IMR-90 (cell line): ENCODE data around the gene AUTS2. TPM values are rescaled to one million over a fixed set of nuclear protein-coding genes. Genes with fewer than 3 reads are reported as not detected.

Experiments used
- ATAC-seq: fragments of 200-7000 bp; cut with Tn5 transposase; 2 replicates; pipeline ENCODE4 v1.9.1; 2020; ENCODE audit warnings: low read depth, mild to moderate bottlenecking, moderate library complexity
- BruUV-seq: library from RNA; stranded (reverse); fragments of 400-500 nt; replicated peaks from 2 replicates; lab custom pipeline; 2021; lab: Mats Ljungman, UMichigan
- CTCF ChIA-PET: fragments of 300-600 bp; formaldehyde crosslinking; extraction: SDS; loops from one replicate; lab custom pipeline; 2021; ENCODE audit warnings: antibody characterized with exemption; lab: Yijun Ruan, JAX
- POLR2A ChIA-PET: fragments of 300-600 bp; sonication (Branson Sonifier 250); formaldehyde crosslinking; loops from one replicate; lab custom pipeline; 2022; ENCODE audit warnings: antibody characterized with exemption; ENCODE audit not compliant: unreplicated experiment; lab: Charles Lee
- DNase-seq: peaks from one replicate; pipeline ENCODE4 v3.0.0; 2013
- H2AFZ ChIP-seq: replicated peaks from 2 replicates; pipeline ENCODE3; 2013; ENCODE audit warnings: low read length, mild to moderate bottlenecking; ENCODE audit not compliant: poor library complexity
- H2AK5ac ChIP-seq: 2 replicates; pipeline ENCODE4 v1.6.1; 2013; ENCODE audit warnings: low read depth, low read length, inconsistent platforms
- H2AK9ac ChIP-seq: replicated peaks from 2 replicates; pipeline ENCODE3; 2013; ENCODE audit warnings: mild to moderate bottlenecking, low read depth, low read length, moderate library complexity; ENCODE audit not compliant: poor library complexity
- H2BK120ac ChIP-seq: 2 replicates; pipeline ENCODE4 v1.6.1; 2013; ENCODE audit warnings: low read depth, low read length, inconsistent platforms
- H2BK15ac ChIP-seq: 3 replicates; pipeline ENCODE4 v1.6.1; 2013; ENCODE audit warnings: low read depth, low read length, inconsistent platforms
- H2BK20ac ChIP-seq: 2 replicates; pipeline ENCODE4 v1.6.1; 2013; ENCODE audit warnings: low read depth, mild to moderate bottlenecking, inconsistent platforms, low read length, moderate library complexity
- H2BK5ac ChIP-seq: 2 replicates; pipeline ENCODE4 v1.6.1; 2013; ENCODE audit warnings: mild to moderate bottlenecking, low read depth, low read length, inconsistent platforms; ENCODE audit not compliant: poor library complexity, severe bottlenecking
- H3K14ac ChIP-seq: replicated peaks from 2 replicates; pipeline ENCODE4 v1.6.1; 2013; ENCODE audit warnings: low read depth, low read length, inconsistent platforms
- H3K18ac ChIP-seq: 2 replicates; pipeline ENCODE4 v1.6.1; 2013; ENCODE audit warnings: low read depth, low read length, control low read depth
- H3K23ac ChIP-seq: 2 replicates; pipeline ENCODE4 v1.6.1; 2013; ENCODE audit warnings: low read depth, low read length, inconsistent platforms
- H3K27ac ChIP-seq: 2 replicates; pipeline ENCODE4 v1.5.1; 2013; ENCODE audit warnings: mild to moderate bottlenecking, control low read depth, low read length; ENCODE audit not compliant: insufficient read depth
- H3K27me3 ChIP-seq: 2 replicates; pipeline ENCODE4 v1.6.1; 2013; ENCODE audit warnings: low read length; ENCODE audit not compliant: control insufficient read depth, insufficient read depth
- H3K36me3 ChIP-seq: 2 replicates; pipeline ENCODE4 v1.6.1; 2013; ENCODE audit warnings: low read length, mixed read lengths; ENCODE audit not compliant: control insufficient read depth, insufficient read depth
- H3K4ac ChIP-seq: 2 replicates; pipeline ENCODE4 v1.6.1; 2013; ENCODE audit warnings: low read depth, low read length, inconsistent platforms
- H3K4me1 ChIP-seq: 2 replicates; pipeline ENCODE4 v1.6.1; 2013; ENCODE audit warnings: low read length, mixed read lengths; ENCODE audit not compliant: control insufficient read depth, insufficient read depth
- H3K4me2 ChIP-seq: 2 replicates; pipeline ENCODE4 v1.6.1; 2013; ENCODE audit warnings: low read depth, mild to moderate bottlenecking, control low read depth, low read length, moderate library complexity
- H3K4me3 ChIP-seq: 2 replicates; pipeline ENCODE4 v1.5.1; 2013; ENCODE audit warnings: low read depth, mild to moderate bottlenecking, control low read depth, low read length, moderate library complexity; ENCODE audit not compliant: insufficient read depth
- H3K56ac ChIP-seq: 2 replicates; pipeline ENCODE4 v1.6.1; 2013; ENCODE audit warnings: low read length, inconsistent platforms; ENCODE audit not compliant: insufficient read depth; ENCODE audit errors: extremely low read depth
- H3K79me1 ChIP-seq, 2 experiments: 2 replicates each; pipeline ENCODE4 v1.6.1; 2013; ENCODE audit warnings: low read length in 2 of 2, inconsistent platforms in 1 of 2, low read depth in 1 of 2
- H3K9ac ChIP-seq: 2 replicates; pipeline ENCODE4 v1.6.1; 2013; ENCODE audit warnings: low read depth, low read length, control low read depth
- H3K9me1 ChIP-seq: 2 replicates; pipeline ENCODE4 v1.6.1; 2013; ENCODE audit warnings: low read length, inconsistent platforms; ENCODE audit not compliant: insufficient read depth
- H3K9me3 ChIP-seq: 2 replicates; pipeline ENCODE4 v1.6.1; 2013; ENCODE audit warnings: low read length; ENCODE audit not compliant: control insufficient read depth, insufficient read depth
- H4K20me1 ChIP-seq: 2 replicates; pipeline ENCODE4 v1.6.1; 2013; ENCODE audit warnings: low read length, inconsistent platforms; ENCODE audit not compliant: insufficient read depth
- H4K5ac ChIP-seq: 2 replicates; pipeline ENCODE4 v1.6.1; 2013; ENCODE audit warnings: mild to moderate bottlenecking, low read depth, low read length, control low read depth
- H4K8ac ChIP-seq, 2 experiments: 2 replicates each; pipeline ENCODE4 v1.6.1; 2013; ENCODE audit warnings: low read depth in 2 of 2, low read length in 2 of 2, control low read depth in 1 of 2, inconsistent platforms in 1 of 2
- H4K91ac ChIP-seq: 2 replicates; pipeline ENCODE4 v1.6.1; 2013; ENCODE audit warnings: low read depth, low read length, inconsistent platforms; ENCODE audit not compliant: insufficient read depth
- CEBPB ChIP-seq: IDR thresholded peaks from 2 replicates; pipeline ENCODE4 v1.6.1; 2012; ENCODE audit warnings: low read depth, low read length, improper control_type of control experiment
- CTCF ChIP-seq: conservative IDR thresholded peaks from 2 replicates; pipeline ENCODE4 v1.5.1; 2012; ENCODE audit warnings: mild to moderate bottlenecking, low read depth, low read length, improper control_type of control experiment
- FOS ChIP-seq: fragments of 150-350 bp; IDR thresholded peaks from 2 replicates; pipeline ENCODE4 v1.6.1; 2016; ENCODE audit warnings: low read depth, low read length
- MAFK ChIP-seq: IDR thresholded peaks from 2 replicates; pipeline ENCODE4 v1.6.1; 2012; ENCODE audit warnings: low read depth, low read length, improper control_type of control experiment
- MAZ ChIP-seq: IDR thresholded peaks from 2 replicates; pipeline ENCODE4 v1.6.1; 2012; ENCODE audit warnings: low read depth, mild to moderate bottlenecking, low read length, improper control_type of control experiment, moderate library complexity, borderline replicate concordance
- MXI1 ChIP-seq: IDR thresholded peaks from 2 replicates; pipeline ENCODE4 v1.6.1; 2012; ENCODE audit warnings: low read depth, mild to moderate bottlenecking, low read length, moderate library complexity, borderline replicate concordance
- RAD21 ChIP-seq: IDR thresholded peaks from 2 replicates; pipeline ENCODE4 v1.6.1; 2012; ENCODE audit warnings: low read length, improper control_type of control experiment
- RCOR1 ChIP-seq: IDR thresholded peaks from 2 replicates; pipeline ENCODE4 v1.6.1; 2012; ENCODE audit warnings: mild to moderate bottlenecking, low read length, improper control_type of control experiment; ENCODE audit not compliant: insufficient replicate concordance
- SMC3 ChIP-seq: fragments of 150-350 bp; IDR thresholded peaks from 2 replicates; pipeline ENCODE4 v1.6.1; 2016; ENCODE audit warnings: low read depth, mild to moderate bottlenecking, antibody characterized with exemption, low read length, moderate library complexity
- WGBS, 2 experiments: methylation state at CpG; one replicate each; pipeline versions ENCODE4 v1.1.5 to v1.1.7; 2013; ENCODE audit warnings: missing lambda C conversion rate in 2 of 2; ENCODE audit not compliant: insufficient read length in 1 of 2; ENCODE audit errors: extremely low coverage in 2 of 2; 5-methylcytosine and 5-hydroxymethylcytosine counted together
- dilution Hi-C: fragments of 300-500 bp; cut with HindIII; formaldehyde crosslinking; loops from one replicate; pipeline ENCODE4 v1.14.3; 2018; ENCODE audit warnings: low sequenced_read_pairs; ENCODE audit not compliant: unreplicated experiment
- in situ Hi-C: fragments of 300-500 bp; cut with MboI; formaldehyde crosslinking; loops from 3 replicates; pipeline ENCODE4 v1.14.3; 2019; ENCODE audit warnings: low sequenced_read_pairs, inconsistent platforms, mixed read lengths
- intact Hi-C: fragments of 100-400 bp; cut with micrococcal nuclease; formaldehyde crosslinking; loops from 2 replicates; pipeline ENCODE4 v1.10.0; 2022
- polyA plus RNA-seq, 3 experiments: library from polyadenylated mRNA; depleted of rRNA; stranded (reverse); fragments of >200 nt; gene quantifications; 2 replicates each; pipeline ENCODE4 v1.2.3, GENCODE V29; 2012; ENCODE audit warnings: low replicate concordance in 1 of 3
- total RNA-seq: library from RNA; depleted of rRNA; stranded (reverse); fragments of >200 nt; gene quantifications from 2 replicates; pipeline ENCODE4 v1.2.3, GENCODE V29; 2012
- TF ChIP-seq, protein P1 (sequence below): fragments of 150-350 bp; IDR thresholded peaks from 2 replicates; pipeline ENCODE4 v1.6.1; 2017; ENCODE audit warnings: mild to moderate bottlenecking, antibody characterized with exemption, low read length, low read depth

Gene AUTS2
- total and polyA plus RNA-seq, 2 of the 4 experiments (the other 2 are of a cell fraction) = 0.90 to 3.0 TPM

DNA sequence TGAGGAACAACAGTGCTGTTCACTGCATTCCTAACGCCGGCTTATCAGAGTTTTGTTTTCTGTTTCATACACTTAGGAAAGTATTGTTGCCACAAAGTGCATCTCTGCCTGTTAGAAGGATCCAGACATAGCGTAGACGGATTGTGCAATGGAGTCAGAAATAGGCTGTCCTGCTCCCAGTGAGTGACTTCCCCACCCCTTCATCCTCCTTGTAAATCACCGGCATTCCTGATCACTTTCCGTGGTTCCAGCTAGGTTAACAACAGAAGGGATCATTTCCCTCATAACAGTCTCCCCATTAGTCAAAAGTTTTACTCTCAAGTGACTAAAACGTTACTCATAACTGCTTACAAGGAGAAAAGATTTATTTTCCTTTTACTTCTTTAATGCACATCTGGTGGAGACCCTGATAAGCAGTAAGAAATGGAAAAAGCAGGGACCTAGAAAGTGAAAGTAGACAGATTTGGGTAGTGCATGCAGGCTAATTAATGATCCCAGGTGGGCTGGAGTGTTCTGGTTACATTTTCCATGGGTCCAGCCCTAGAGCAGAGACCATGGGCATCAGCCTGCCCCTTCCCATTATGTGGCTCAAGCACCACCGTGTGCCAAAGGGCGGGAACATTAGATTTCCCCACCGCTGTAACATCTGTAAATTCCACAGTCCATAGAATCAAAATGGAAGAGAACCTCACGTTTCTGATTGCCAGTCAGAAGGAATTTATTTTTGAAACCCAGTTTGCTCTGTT is 1138.6 kb downstream of the AUTS2 start:
- H3K9me1 ChIP-seq = peaks cover 3% of the 10 kb centered on the region; the same call in 1 of the 2 replicates
- TF ChIP-seq CTCF (no peak), MXI1 (no peak), SMC3 (no peak), MAFK (peak; percentile 13; the same call in 1 of the 2 replicates), RAD21 (no peak), MAZ (no peak), CEBPB (peak; percentile 99), RCOR1 (peak; percentile 53), FOS (0 out of 2 replicates have a peak, but pooled peaks have one; percentile 23)
- TF ChIP-seq, protein P1, sequence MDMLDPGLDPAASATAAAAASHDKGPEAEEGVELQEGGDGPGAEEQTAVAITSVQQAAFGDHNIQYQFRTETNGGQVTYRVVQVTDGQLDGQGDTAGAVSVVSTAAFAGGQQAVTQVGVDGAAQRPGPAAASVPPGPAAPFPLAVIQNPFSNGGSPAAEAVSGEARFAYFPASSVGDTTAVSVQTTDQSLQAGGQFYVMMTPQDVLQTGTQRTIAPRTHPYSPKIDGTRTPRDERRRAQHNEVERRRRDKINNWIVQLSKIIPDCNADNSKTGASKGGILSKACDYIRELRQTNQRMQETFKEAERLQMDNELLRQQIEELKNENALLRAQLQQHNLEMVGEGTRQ = no peak
- no TSS peak for BruUV-seq
- no peak overlapping the region for H4K5ac ChIP-seq
- no peak overlapping the region; a peak in 1 of 4 replicates for H4K8ac ChIP-seq
- H2BK5ac ChIP-seq = no peak overlapping the region
- in situ Hi-C loops = no loop called here
- H3K4me3 ChIP-seq = peak overlapping the region; percentile 44
- dilution Hi-C loops = no loop called here
- peak overlapping the region; percentile 0; the same call in 1 of the 2 replicates for H3K9ac ChIP-seq
- H2AK5ac ChIP-seq = no peak overlapping the region
- peaks cover 6 to 23% of the 10 kb centered on the region in 2 experiments; a peak in 2 of 4 replicates for H3K79me1 ChIP-seq
- ChIA-PET POLR2A (no interaction called here), CTCF (no interaction called here)
- no peak overlapping the region for H2BK15ac ChIP-seq
- peaks cover 12% of the 10 kb centered on the region; the same call in 1 of the 2 replicates for H4K20me1 ChIP-seq
- H3K9me3 ChIP-seq = no peaks in the 10 kb centered on the region
- peak overlapping the region; percentile 23; the same call in 1 of the 2 replicates for H3K23ac ChIP-seq
- intact Hi-C loops = no loop called here
- DNase-seq = peak; percentile 89
- no peak overlapping the region for H4K91ac ChIP-seq
- WGBS, 2 experiments = 30% methylated on average over 2 of the region's 11 CpGs; no CpG with 5 or more reads in 1 of the 2 experiments
- no peak overlapping the region for H2BK120ac ChIP-seq
- no peak overlapping the region; the same call in 1 of the 2 replicates for H3K4ac ChIP-seq
- H3K4me2 ChIP-seq = peak overlapping the region; percentile 88
- no peak overlapping the region for H3K56ac ChIP-seq
- no peak overlapping the region for H2AK9ac ChIP-seq
- no peak overlapping the region for H3K18ac ChIP-seq
- no peaks in the 10 kb centered on the region for H3K36me3 ChIP-seq
- peak; percentile 73 for ATAC-seq
- H3K27me3 ChIP-seq = no peaks in the 10 kb centered on the region
- peak overlapping the region; percentile 33 for H2AFZ ChIP-seq
- H3K27ac ChIP-seq = no peak overlapping the region
- H3K14ac ChIP-seq = no peak overlapping the region
- peaks cover 4% of the 10 kb centered on the region for H3K4me1 ChIP-seq
- H2BK20ac ChIP-seq = no peak overlapping the region
